HepG2 (cell line): ENCODE data around the gene INPP5E. TPM values are rescaled to one million over a fixed set of nuclear protein-coding genes. Genes with fewer than 3 reads are reported as not detected.

Experiments used
- CBFB ChIP-seq: sonication (generic); formaldehyde crosslinking; IDR thresholded peaks from 2 replicates; pipeline ENCODE4 v1.4.0; 2020; ENCODE audit warnings: missing genetic modification reagents
- FOXJ3 ChIP-seq: sonication (generic); formaldehyde crosslinking; IDR thresholded peaks from 2 replicates; pipeline ENCODE4 v1.4.0; 2020; ENCODE audit warnings: missing genetic modification reagents, mild to moderate bottlenecking, borderline replicate concordance
- KMT2B ChIP-seq: IDR thresholded peaks from 2 replicates; pipeline ENCODE4 v1.6.1; 2016; ENCODE audit warnings: missing genetic modification reagents, missing compliant biosample characterization
- NCOA2 ChIP-seq: sonication (generic); formaldehyde crosslinking; IDR thresholded peaks from 2 replicates; pipeline ENCODE4 v1.8.0; 2022; ENCODE audit warnings: inconsistent platforms
- NCOR1 ChIP-seq: fragments of 200-600 bp; sonication (generic); IDR thresholded peaks from 2 replicates; pipeline ENCODE4 v1.7.0; 2017; ENCODE audit warnings: antibody characterized with exemption, low read length, borderline replicate concordance
- NKX3-1 ChIP-seq: sonication (generic); formaldehyde crosslinking; IDR thresholded peaks from 2 replicates; pipeline ENCODE4 v1.5.0; 2020; ENCODE audit warnings: missing genetic modification reagents
- RXRA ChIP-seq: sonication (generic); formaldehyde crosslinking; IDR thresholded peaks from 2 replicates; pipeline ENCODE4 v1.5.1; 2020; ENCODE audit warnings: missing genetic modification reagents
- ZBTB3 ChIP-seq: sonication (generic); formaldehyde crosslinking; IDR thresholded peaks from 2 replicates; pipeline ENCODE4 v1.4.0; 2020; ENCODE audit warnings: low read depth, mild to moderate bottlenecking, moderate library complexity, missing genetic modification reagents, borderline replicate concordance
- ZFX ChIP-seq: sonication (generic); formaldehyde crosslinking; IDR thresholded peaks from 2 replicates; pipeline ENCODE4 v1.4.0; 2020; ENCODE audit warnings: mild to moderate bottlenecking, low read depth, missing genetic modification reagents, moderate library complexity
- ZKSCAN8 ChIP-seq: IDR thresholded peaks from 2 replicates; pipeline ENCODE4 v1.6.1; 2016; ENCODE audit warnings: borderline replicate concordance, missing genetic modification reagents, missing compliant biosample characterization
- ZNF570 ChIP-seq: sonication (generic); formaldehyde crosslinking; IDR thresholded peaks from 2 replicates; pipeline ENCODE4 v1.4.0; 2020; ENCODE audit warnings: mild to moderate bottlenecking, missing genetic modification reagents, borderline replicate concordance
- ZNF619 ChIP-seq: sonication (generic); formaldehyde crosslinking; IDR thresholded peaks from 2 replicates; pipeline ENCODE4 v1.4.0; 2020; ENCODE audit warnings: mild to moderate bottlenecking, missing genetic modification reagents
- polyA plus RNA-seq, 8 experiments: library from polyadenylated mRNA; depleted of rRNA in 3 of 8; stranded (reverse) in 7 of 8; unstranded in 1 of 8; fragments of >200 nt; fragmentation: Illumina TruSeq in 4 of 8; extraction: Trizol in 4 of 8; gene quantifications; 2 replicates each; pipeline versions ENCODE4 v1.2.1 to v1.2.3, GENCODE V29; 2011 to 2016; ENCODE audit warnings: low read depth in 4 of 8, missing spikeins in 1 of 8, mixed read lengths in 1 of 8; ENCODE audit not compliant: insufficient read depth in 1 of 8
- total RNA-seq, 5 experiments: library from RNA; depleted of rRNA; stranded (reverse); fragments of >200 nt; fragmentation: Illumina TruSeq; extraction: Trizol; gene quantifications; 2 replicates each; pipeline ENCODE4 v1.2.3, GENCODE V29; 2016; ENCODE audit warnings: low read depth in 1 of 5
- TF ChIP-seq, protein P1 (sequence below): sonication (generic); formaldehyde crosslinking; IDR thresholded peaks from 2 replicates; pipeline ENCODE4 v1.5.1; 2020; ENCODE audit warnings: mild to moderate bottlenecking, missing genetic modification reagents, moderate library complexity
- TF ChIP-seq, protein P2 (sequence below): IDR thresholded peaks from 2 replicates; pipeline ENCODE4 v1.6.1; 2016; ENCODE audit warnings: mild to moderate bottlenecking, missing biosample characterization, missing genetic modification reagents
- TF ChIP-seq, protein P3 (sequence below): fragments of 450-650 bp; IDR thresholded peaks from 2 replicates; pipeline ENCODE4 v1.6.1; 2017; ENCODE audit warnings: mild to moderate bottlenecking
- TF ChIP-seq, protein P4 (sequence below): sonication (generic); formaldehyde crosslinking; IDR thresholded peaks from 2 replicates; pipeline ENCODE4 v1.5.1; 2020; ENCODE audit warnings: mild to moderate bottlenecking, missing genetic modification reagents, borderline replicate concordance
- TF ChIP-seq, protein P5 (sequence below): sonication (generic); formaldehyde crosslinking; IDR thresholded peaks from 2 replicates; pipeline ENCODE4 v1.4.0; 2020; ENCODE audit warnings: missing genetic modification reagents
- TF ChIP-seq, protein P6 (sequence below): IDR thresholded peaks from 2 replicates; pipeline ENCODE4 v1.6.1; 2016; ENCODE audit warnings: missing genetic modification reagents, missing compliant biosample characterization

INPP5E gene
- total and polyA plus RNA-seq, 2 of the 13 experiments (the other 11 are each of a cell fraction or from before 2014, with no cell fraction given) = 5.5 TPM

DNA sequence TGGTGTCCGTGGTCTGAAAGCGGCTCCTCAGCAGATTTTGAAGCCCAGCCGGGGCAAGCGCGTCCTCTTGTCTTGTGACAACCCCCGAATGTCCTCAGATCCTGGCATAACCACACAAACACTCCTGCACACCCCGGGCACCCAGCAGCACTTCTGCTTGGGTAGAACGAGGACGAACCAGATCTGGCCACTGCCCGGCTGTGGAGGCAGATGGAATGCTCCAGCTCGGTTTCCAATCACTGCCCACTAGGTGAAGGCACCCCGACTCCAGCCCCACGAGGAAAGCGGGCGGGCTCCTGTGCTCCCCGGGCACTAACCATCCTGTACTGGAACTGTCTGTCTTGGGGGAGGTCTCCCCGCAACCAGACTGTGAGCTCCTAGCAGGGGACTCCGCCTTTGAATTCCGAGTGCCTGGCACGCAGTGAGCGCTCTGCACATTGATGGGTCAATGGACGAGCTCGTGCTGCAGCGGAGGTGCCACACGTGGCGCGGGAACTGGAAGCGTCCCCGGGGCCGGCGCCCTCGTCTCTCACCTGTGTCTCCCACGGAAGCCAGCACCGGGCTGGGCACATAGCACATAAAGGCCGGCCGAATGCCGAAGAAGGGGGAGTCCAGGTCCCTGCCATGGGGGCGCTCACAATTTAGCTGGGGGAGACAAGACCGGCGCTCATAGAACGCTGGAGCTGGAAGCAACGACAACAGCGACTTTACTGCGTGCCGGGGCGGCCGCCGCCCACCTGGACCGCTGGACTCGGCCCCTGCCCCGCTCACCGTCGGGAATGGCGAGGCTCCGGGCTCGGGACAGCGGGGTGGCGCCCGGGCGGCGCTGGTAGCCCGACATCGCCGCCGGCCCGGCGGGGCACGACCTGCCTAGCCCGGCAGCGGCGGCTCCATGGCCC, 29.8 kb downstream of the INPP5E start (continued):
- TF ChIP-seq ZKSCAN8 (no peak), ZNF619 (no peak), FOXJ3 (CRISPR knock-in tag) (no peak), ZBTB3 (CRISPR knock-in tag) (no peak), NCOA2 (CRISPR knock-in tag) (no peak), NKX3-1 (no peak), ZNF570 (CRISPR knock-in tag) (no peak), ZFX (CRISPR knock-in tag) (no peak), RXRA (CRISPR knock-in tag) (no peak; the same call in 1 of the 2 replicates), CBFB (no peak), NCOR1 (no peak), KMT2B (no peak)
- TF ChIP-seq, protein P1, sequence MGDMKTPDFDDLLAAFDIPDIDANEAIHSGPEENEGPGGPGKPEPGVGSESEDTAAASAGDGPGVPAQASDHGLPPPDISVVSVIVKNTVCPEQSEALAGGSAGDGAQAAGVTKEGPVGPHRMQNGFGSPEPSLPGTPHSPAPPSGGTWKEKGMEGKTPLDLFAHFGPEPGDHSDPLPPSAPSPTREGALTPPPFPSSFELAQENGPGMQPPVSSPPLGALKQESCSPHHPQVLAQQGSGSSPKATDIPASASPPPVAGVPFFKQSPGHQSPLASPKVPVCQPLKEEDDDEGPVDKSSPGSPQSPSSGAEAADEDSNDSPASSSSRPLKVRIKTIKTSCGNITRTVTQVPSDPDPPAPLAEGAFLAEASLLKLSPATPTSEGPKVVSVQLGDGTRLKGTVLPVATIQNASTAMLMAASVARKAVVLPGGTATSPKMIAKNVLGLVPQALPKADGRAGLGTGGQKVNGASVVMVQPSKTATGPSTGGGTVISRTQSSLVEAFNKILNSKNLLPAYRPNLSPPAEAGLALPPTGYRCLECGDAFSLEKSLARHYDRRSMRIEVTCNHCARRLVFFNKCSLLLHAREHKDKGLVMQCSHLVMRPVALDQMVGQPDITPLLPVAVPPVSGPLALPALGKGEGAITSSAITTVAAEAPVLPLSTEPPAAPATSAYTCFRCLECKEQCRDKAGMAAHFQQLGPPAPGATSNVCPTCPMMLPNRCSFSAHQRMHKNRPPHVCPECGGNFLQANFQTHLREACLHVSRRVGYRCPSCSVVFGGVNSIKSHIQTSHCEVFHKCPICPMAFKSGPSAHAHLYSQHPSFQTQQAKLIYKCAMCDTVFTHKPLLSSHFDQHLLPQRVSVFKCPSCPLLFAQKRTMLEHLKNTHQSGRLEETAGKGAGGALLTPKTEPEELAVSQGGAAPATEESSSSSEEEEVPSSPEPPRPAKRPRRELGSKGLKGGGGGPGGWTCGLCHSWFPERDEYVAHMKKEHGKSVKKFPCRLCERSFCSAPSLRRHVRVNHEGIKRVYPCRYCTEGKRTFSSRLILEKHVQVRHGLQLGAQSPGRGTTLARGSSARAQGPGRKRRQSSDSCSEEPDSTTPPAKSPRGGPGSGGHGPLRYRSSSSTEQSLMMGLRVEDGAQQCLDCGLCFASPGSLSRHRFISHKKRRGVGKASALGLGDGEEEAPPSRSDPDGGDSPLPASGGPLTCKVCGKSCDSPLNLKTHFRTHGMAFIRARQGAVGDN (CRISPR knock-in tag) = peak; percentile 98
- TF ChIP-seq, protein P2, sequence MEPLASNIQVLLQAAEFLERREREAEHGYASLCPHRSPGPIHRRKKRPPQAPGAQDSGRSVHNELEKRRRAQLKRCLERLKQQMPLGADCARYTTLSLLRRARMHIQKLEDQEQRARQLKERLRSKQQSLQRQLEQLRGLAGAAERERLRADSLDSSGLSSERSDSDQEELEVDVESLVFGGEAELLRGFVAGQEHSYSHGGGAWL (CRISPR knock-in tag) = peak; percentile 62; the same call in 1 of the 2 replicates
- TF ChIP-seq, protein P3, sequence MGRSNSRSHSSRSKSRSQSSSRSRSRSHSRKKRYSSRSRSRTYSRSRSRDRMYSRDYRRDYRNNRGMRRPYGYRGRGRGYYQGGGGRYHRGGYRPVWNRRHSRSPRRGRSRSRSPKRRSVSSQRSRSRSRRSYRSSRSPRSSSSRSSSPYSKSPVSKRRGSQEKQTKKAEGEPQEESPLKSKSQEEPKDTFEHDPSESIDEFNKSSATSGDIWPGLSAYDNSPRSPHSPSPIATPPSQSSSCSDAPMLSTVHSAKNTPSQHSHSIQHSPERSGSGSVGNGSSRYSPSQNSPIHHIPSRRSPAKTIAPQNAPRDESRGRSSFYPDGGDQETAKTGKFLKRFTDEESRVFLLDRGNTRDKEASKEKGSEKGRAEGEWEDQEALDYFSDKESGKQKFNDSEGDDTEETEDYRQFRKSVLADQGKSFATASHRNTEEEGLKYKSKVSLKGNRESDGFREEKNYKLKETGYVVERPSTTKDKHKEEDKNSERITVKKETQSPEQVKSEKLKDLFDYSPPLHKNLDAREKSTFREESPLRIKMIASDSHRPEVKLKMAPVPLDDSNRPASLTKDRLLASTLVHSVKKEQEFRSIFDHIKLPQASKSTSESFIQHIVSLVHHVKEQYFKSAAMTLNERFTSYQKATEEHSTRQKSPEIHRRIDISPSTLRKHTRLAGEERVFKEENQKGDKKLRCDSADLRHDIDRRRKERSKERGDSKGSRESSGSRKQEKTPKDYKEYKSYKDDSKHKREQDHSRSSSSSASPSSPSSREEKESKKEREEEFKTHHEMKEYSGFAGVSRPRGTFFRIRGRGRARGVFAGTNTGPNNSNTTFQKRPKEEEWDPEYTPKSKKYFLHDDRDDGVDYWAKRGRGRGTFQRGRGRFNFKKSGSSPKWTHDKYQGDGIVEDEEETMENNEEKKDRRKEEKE = no peak
- TF ChIP-seq, protein P4, sequence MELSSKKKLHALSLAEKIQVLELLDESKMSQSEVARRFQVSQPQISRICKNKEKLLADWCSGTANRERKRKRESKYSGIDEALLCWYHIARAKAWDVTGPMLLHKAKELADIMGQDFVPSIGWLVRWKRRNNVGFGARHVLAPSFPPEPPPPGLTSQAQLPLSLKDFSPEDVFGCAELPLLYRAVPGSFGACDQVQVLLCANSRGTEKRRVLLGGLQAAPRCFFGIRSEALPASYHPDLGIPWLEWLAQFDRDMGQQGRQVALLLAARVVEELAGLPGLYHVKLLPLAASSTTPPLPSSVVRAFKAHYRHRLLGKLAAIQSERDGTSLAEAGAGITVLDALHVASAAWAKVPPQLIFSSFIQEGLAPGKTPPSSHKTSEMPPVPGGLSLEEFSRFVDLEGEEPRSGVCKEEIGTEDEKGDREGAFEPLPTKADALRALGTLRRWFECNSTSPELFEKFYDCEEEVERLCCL (CRISPR knock-in tag) = 0 out of 2 replicates have a peak, but pooled peaks have one; percentile 58
- TF ChIP-seq, protein P5, sequence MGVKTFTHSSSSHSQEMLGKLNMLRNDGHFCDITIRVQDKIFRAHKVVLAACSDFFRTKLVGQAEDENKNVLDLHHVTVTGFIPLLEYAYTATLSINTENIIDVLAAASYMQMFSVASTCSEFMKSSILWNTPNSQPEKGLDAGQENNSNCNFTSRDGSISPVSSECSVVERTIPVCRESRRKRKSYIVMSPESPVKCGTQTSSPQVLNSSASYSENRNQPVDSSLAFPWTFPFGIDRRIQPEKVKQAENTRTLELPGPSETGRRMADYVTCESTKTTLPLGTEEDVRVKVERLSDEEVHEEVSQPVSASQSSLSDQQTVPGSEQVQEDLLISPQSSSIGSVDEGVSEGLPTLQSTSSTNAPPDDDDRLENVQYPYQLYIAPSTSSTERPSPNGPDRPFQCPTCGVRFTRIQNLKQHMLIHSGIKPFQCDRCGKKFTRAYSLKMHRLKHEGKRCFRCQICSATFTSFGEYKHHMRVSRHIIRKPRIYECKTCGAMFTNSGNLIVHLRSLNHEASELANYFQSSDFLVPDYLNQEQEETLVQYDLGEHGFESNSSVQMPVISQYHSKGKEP (CRISPR knock-in tag) = no peak
- TF ChIP-seq, protein P6, sequence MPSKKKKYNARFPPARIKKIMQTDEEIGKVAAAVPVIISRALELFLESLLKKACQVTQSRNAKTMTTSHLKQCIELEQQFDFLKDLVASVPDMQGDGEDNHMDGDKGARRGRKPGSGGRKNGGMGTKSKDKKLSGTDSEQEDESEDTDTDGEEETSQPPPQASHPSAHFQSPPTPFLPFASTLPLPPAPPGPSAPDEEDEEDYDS (CRISPR knock-in tag) = no peak
